Measurements from ENCODE around the gene PHOX2A. TPM values are rescaled to one million over a fixed set of nuclear protein-coding genes. Genes with fewer than 3 reads are reported as not detected.

Gene PHOX2A
- total RNA-seq (not detected in 2 replicates), polyA plus RNA-seq (not detected in 2 replicates), polyA minus RNA-seq (ENCODE audit: low replicate concordance) (not detected in 2 replicates)
- not detected in 2 replicates for polyA plus RNA-seq (2012)

- H3K36me3 ChIP-seq (ENCODE audit: control insufficient read depth, insufficient read depth, low read length): no peaks in the 10 kb centered on the region
- TF ChIP-seq CTCF (conservative IDR thresholded peaks at IDR 0.05 in 1 of 2, IDR thresholded peaks at IDR 0.05 in 1 of 2; ENCODE audit: low read depth in 1 of 2, low read length in 2 of 2) (no peak), EZH2 (IDR thresholded peaks at IDR 0.05; ENCODE audit: low read length, missing control alignments) (no peak)
- no peak within 1 kb of the TSS for H3K9ac ChIP-seq (ENCODE audit: insufficient read depth, low read length)
- no peak within 1 kb of the TSS for H2AFZ ChIP-seq (ENCODE audit: low read length)
- DNase-seq (ENCODE audit: low read depth in 2 of 2): no peak
- H3K79me2 ChIP-seq (ENCODE audit: control insufficient read depth, insufficient read depth, low read length): no peaks in the 10 kb centered on the region
- H3K9me3 ChIP-seq (ENCODE audit: control insufficient read depth, insufficient read depth, low read depth, low read length): no peaks in the 10 kb centered on the region
- no peak within 1 kb of the TSS for H3K4me3 ChIP-seq (replicated peaks in 1 of 4; ENCODE audit: control extremely low read depth in 1 of 4, insufficient read depth in 1 of 4, low read depth in 3 of 4, low read length in 4 of 4)
- H3K4me2 ChIP-seq (ENCODE audit: extremely low read depth, insufficient read depth, low read length): no peak within 1 kb of the TSS
- H4K20me1 ChIP-seq (ENCODE audit: control insufficient read depth, extremely low read depth, insufficient read depth, low read length): no peaks in the 10 kb centered on the region
- peaks cover 66% of the 10 kb centered on the region for H3K27me3 ChIP-seq (ENCODE audit: control insufficient read depth, insufficient read depth, low read length)
- peaks cover 3% of the 10 kb centered on the region for H3K4me1 ChIP-seq (ENCODE audit: control insufficient read depth, extremely low read depth, insufficient read depth, low read length)
- H3K27ac ChIP-seq (ENCODE audit: insufficient read depth, low read length): no peak within 1 kb of the TSS
Measured at GRCh38 chr11:72244060-72244360, at the start of gene PHOX2A. PHOX2A (minus strand) TSS chr11:72244176; CDS start chr11:72244004, 172 bp downstream.

GRCh38 chr11:72293391-72293790 lies 49.4 kb upstream of the PHOX2A start:
- H3K9ac ChIP-seq (ENCODE audit: insufficient read depth, low read length): no peak overlapping the region

GRCh38 chr11:72292106-72292785 lies 48.3 kb upstream of the PHOX2A start:
- Histone ChIP-seq H3K79me2 (ENCODE audit: control insufficient read depth, insufficient read depth, low read length) (no peaks in the 10 kb centered on the region), H3K9me3 (ENCODE audit: control insufficient read depth, insufficient read depth, low read depth, low read length) (no peaks in the 10 kb centered on the region), H3K4me2 (ENCODE audit: extremely low read depth, insufficient read depth, low read length) (no peak overlapping the region), H3K9ac (ENCODE audit: insufficient read depth, low read length) (no peak overlapping the region), H2AFZ (ENCODE audit: low read length) (no peak overlapping the region), H4K20me1 (ENCODE audit: control insufficient read depth, extremely low read depth, insufficient read depth, low read length) (no peaks in the 10 kb centered on the region), H3K4me1 (ENCODE audit: control insufficient read depth, extremely low read depth, insufficient read depth, low read length) (no peaks in the 10 kb centered on the region), H3K36me3 (ENCODE audit: control insufficient read depth, insufficient read depth, low read length) (peaks cover 8% of the 10 kb centered on the region), H3K27me3 (ENCODE audit: control insufficient read depth, insufficient read depth, low read length) (no peaks in the 10 kb centered on the region), H3K4me3 (replicated peaks in 1 of 4; ENCODE audit: control extremely low read depth in 1 of 4, insufficient read depth in 1 of 4, low read depth in 3 of 4, low read length in 4 of 4) (no peak overlapping the region), H3K27ac (ENCODE audit: insufficient read depth, low read length) (no peak overlapping the region)
- TF ChIP-seq EZH2 (IDR thresholded peaks at IDR 0.05; ENCODE audit: low read length, missing control alignments) (no peak), CTCF (conservative IDR thresholded peaks at IDR 0.05 in 1 of 2, IDR thresholded peaks at IDR 0.05 in 1 of 2; ENCODE audit: low read depth in 1 of 2, low read length in 2 of 2) (no peak)
- DNase-seq (ENCODE audit: low read depth in 2 of 2): no peak

More at GRCh38 chr11:72293391-72293790, 49.4 kb upstream of the PHOX2A start:
- Histone ChIP-seq H3K27me3 (ENCODE audit: control insufficient read depth, insufficient read depth, low read length) (no peaks in the 10 kb centered on the region), H3K36me3 (ENCODE audit: control insufficient read depth, insufficient read depth, low read length) (peaks cover 8% of the 10 kb centered on the region), H3K27ac (ENCODE audit: insufficient read depth, low read length) (no peak overlapping the region), H4K20me1 (ENCODE audit: control insufficient read depth, extremely low read depth, insufficient read depth, low read length) (no peaks in the 10 kb centered on the region), H3K9me3 (ENCODE audit: control insufficient read depth, insufficient read depth, low read depth, low read length) (no peaks in the 10 kb centered on the region), H3K79me2 (ENCODE audit: control insufficient read depth, insufficient read depth, low read length) (no peaks in the 10 kb centered on the region), H2AFZ (ENCODE audit: low read length) (no peak overlapping the region), H3K4me2 (ENCODE audit: extremely low read depth, insufficient read depth, low read length) (no peak overlapping the region), H3K4me1 (ENCODE audit: control insufficient read depth, extremely low read depth, insufficient read depth, low read length) (no peaks in the 10 kb centered on the region), H3K4me3 (replicated peaks in 1 of 4; ENCODE audit: control extremely low read depth in 1 of 4, insufficient read depth in 1 of 4, low read depth in 3 of 4, low read length in 4 of 4) (no peak overlapping the region)
- DNase-seq (ENCODE audit: low read depth in 2 of 2): no peak
- TF ChIP-seq CTCF (conservative IDR thresholded peaks at IDR 0.05 in 1 of 2, IDR thresholded peaks at IDR 0.05 in 1 of 2; ENCODE audit: low read depth in 1 of 2, low read length in 2 of 2) (no peak), EZH2 (IDR thresholded peaks at IDR 0.05; ENCODE audit: low read length, missing control alignments) (no peak)
